NB4 (cell line): ENCODE results near the gene FXR2.

Experiments used
- CTCF ChIP-seq: IDR thresholded peaks from one replicate; pipeline ENCODE4 v1.5.1; 2012; ENCODE audit warnings: low read depth, low read length
- MAX ChIP-seq: IDR thresholded peaks from 2 replicates; pipeline ENCODE4 v1.6.1; 2011; ENCODE audit warnings: low read depth, low read length
- POLR2A ChIP-seq: IDR thresholded peaks from 2 replicates; pipeline ENCODE4 v1.6.1; 2011; ENCODE audit warnings: mild to moderate bottlenecking; ENCODE audit not compliant: insufficient read length; ENCODE audit errors: extremely low read depth

GRCh38 chr17:7614425-7615264 lies at the start of gene FXR2:
- TF ChIP-seq CTCF: peak; percentile 50
- peak; percentile 57 for TF ChIP-seq POLR2A
- peak; percentile 38; the same call in 1 of the 2 replicates for TF ChIP-seq MAX
